GM12878 (cell line): ENCODE data around the gene NLE1. TPM values are rescaled to one million over a fixed set of nuclear protein-coding genes. Genes with fewer than 3 reads are reported as not detected.

ENCODE experiments used
- ATAC-seq: fragments of 200-7000 bp; cut with Tn5 transposase; 3 replicates; pipeline ENCODE4 v1.9.1; 2020; ENCODE audit warnings: mild to moderate bottlenecking, moderate library complexity
- BruUV-seq: library from RNA; stranded (reverse); fragments of 400-500 nt; replicated peaks from 2 replicates; lab custom pipeline; 2021; lab: Mats Ljungman, UMichigan
- CTCF ChIA-PET: fragments of 300-600 bp; sonication (Branson Sonifier 250); formaldehyde crosslinking; extraction: SDS; loops from one replicate; lab custom pipeline; 2021; ENCODE audit warnings: inconsistent platforms; lab: Yijun Ruan, JAX
- POLR2A ChIA-PET: fragments of 350-600 bp; formaldehyde crosslinking; extraction: SDS; loops from one replicate; lab custom pipeline; 2021; ENCODE audit warnings: inconsistent platforms; lab: Charles Lee
- RAD21 ChIA-PET: fragments of 300-600 bp; sonication (Branson Sonifier 250); formaldehyde crosslinking; loops from one replicate; lab custom pipeline; 2023; ENCODE audit warnings: antibody characterized with exemption; ENCODE audit not compliant: unreplicated experiment; lab: Charles Lee
- SMC1A ChIA-PET: fragments of 300-600 bp; sonication (Branson Sonifier 250); formaldehyde crosslinking; loops from one replicate; lab custom pipeline; 2023; ENCODE audit not compliant: unreplicated experiment, uncharacterized antibody; lab: Charles Lee
- DNase-seq: peaks from one replicate; pipeline ENCODE4 v3.0.0-alpha.2; 2011; ENCODE audit warnings: low read depth, low spot score
- FAIRE-seq: peaks from 3 replicates; lab custom pipeline; 2011; peaks lifted over from hg19 to GRCh38; lab: Jason Lieb, UNC
- H2AFZ ChIP-seq: 2 replicates; pipeline ENCODE4 v1.6.0; 2011; ENCODE audit warnings: low read depth, low read length, control low read depth; ENCODE audit not compliant: control insufficient read depth
- H3K27ac ChIP-seq: 2 replicates; pipeline ENCODE4 v1.5.1; 2011; ENCODE audit warnings: control low read depth; ENCODE audit not compliant: control insufficient read depth, insufficient read depth
- H3K27me3 ChIP-seq, 2 experiments: replicated peaks in 1 of 2; 2 replicates each; pipeline versions ENCODE4 v1.6.0 to v1.6.1; 2011; ENCODE audit warnings: low read length in 1 of 2; ENCODE audit not compliant: control insufficient read depth in 2 of 2, insufficient read depth in 2 of 2
- H3K36me3 ChIP-seq, 2 experiments: 2 replicates each; pipeline ENCODE4 v1.5.1; 2011; ENCODE audit warnings: low read length in 1 of 2; ENCODE audit not compliant: control insufficient read depth in 2 of 2, insufficient read depth in 2 of 2
- H3K4me1 ChIP-seq: 2 replicates; pipeline ENCODE4 v1.6.1; 2011; ENCODE audit warnings: mild to moderate bottlenecking, low read length, moderate library complexity, mixed read lengths; ENCODE audit not compliant: control insufficient read depth, insufficient read depth
- H3K4me2 ChIP-seq: 2 replicates; pipeline ENCODE4 v1.6.0; 2011; ENCODE audit warnings: control low read depth; ENCODE audit not compliant: control insufficient read depth, insufficient read depth
- H3K4me3 ChIP-seq: fragments of 200-600 bp; sonication (generic); 2 replicates; pipeline ENCODE4 v1.5.1; 2016
- H3K79me2 ChIP-seq: 2 replicates; pipeline ENCODE4 v1.6.0; 2011; ENCODE audit warnings: low read length; ENCODE audit not compliant: control insufficient read depth, insufficient read depth
- H3K9ac ChIP-seq: 2 replicates; pipeline ENCODE4 v1.8.0; 2011; ENCODE audit warnings: low read length, control low read depth, mixed read lengths; ENCODE audit not compliant: control insufficient read depth, insufficient read depth
- H3K9me3 ChIP-seq: replicated peaks from 3 replicates; pipeline ENCODE4 v1.5.1; 2011; ENCODE audit warnings: mild to moderate bottlenecking, low read length; ENCODE audit not compliant: control insufficient read depth, insufficient read depth
- H4K20me1 ChIP-seq: 2 replicates; pipeline ENCODE4 v1.6.0; 2011; ENCODE audit not compliant: control insufficient read depth, insufficient read depth
- SRF ChIP-seq, 2 experiments: IDR thresholded peaks; 2 replicates each; pipeline ENCODE4 v1.6.1; 2011; ENCODE audit warnings: low read depth in 2 of 2, low read length in 2 of 2, mild to moderate bottlenecking in 1 of 2, moderate library complexity in 1 of 2
- STAT1 ChIP-seq: fragments of 450-650 bp; conservative IDR thresholded peaks from 2 replicates; pipeline ENCODE4 v1.6.1; 2014; ENCODE audit warnings: antibody characterized with exemption, mild to moderate bottlenecking
- ZNF622 ChIP-seq: fragments of 450-650 bp; IDR thresholded peaks from 2 replicates; pipeline ENCODE4 v1.6.1; 2017; ENCODE audit warnings: mild to moderate bottlenecking, inconsistent platforms
- ZNF687 ChIP-seq: fragments of 450-650 bp; IDR thresholded peaks from 2 replicates; pipeline ENCODE4 v1.6.1; 2017; ENCODE audit warnings: mild to moderate bottlenecking, moderate library complexity
- WGBS: methylation state at CpG from one replicate; pipeline ENCODE4 v1.1.6; 2016; ENCODE audit warnings: low lambda C conversion rate; ENCODE audit not compliant: insufficient replicate concordance, insufficient coverage; ENCODE audit errors: missing lambda C conversion rate; 5-methylcytosine and 5-hydroxymethylcytosine counted together
- in situ Hi-C: fragments of 300-500 bp; cut with MboI; formaldehyde crosslinking; loops from 9 replicates; pipeline ENCODE4 v1.14.3; 2018; ENCODE audit warnings: mixed read lengths
- intact Hi-C: fragments of 100-400 bp; cut with micrococcal nuclease; formaldehyde crosslinking; loops from one replicate; pipeline ENCODE4 v1.14.2; 2022; ENCODE audit not compliant: unreplicated experiment
- polyA plus RNA-seq, 11 experiments: library from polyadenylated mRNA; depleted of rRNA in 4 of 11; unstranded in 6 of 11; stranded (reverse) in 5 of 11; fragments of >200 nt; fragmentation: Nextera tagmentation in 4 of 11; fragmentation: Illumina TruSeq in 1 of 11; extraction: Ambion mirVana in 4 of 11; extraction: Trizol in 1 of 11; gene quantifications; 1 replicate in 1 of 11; 2 replicates in 10 of 11; pipeline versions ENCODE4 v1.2.1 to v1.2.3, GENCODE V29; 2011 to 2016; ENCODE audit warnings: inconsistent platforms in 2 of 11, missing spikeins in 2 of 11, low read depth in 1 of 11
- total RNA-seq, 4 experiments: library from RNA; depleted of rRNA in 3 of 4; stranded (reverse); fragments of >200 nt in 3 of 4; fragmentation: Illumina TruSeq in 1 of 4; extraction: Trizol in 1 of 4; gene quantifications; 2 replicates each; pipeline versions ENCODE4 v1.2.1 to v1.2.3, GENCODE V29; 2013 to 2021
- TF ChIP-seq, protein P1 (sequence below): IDR thresholded peaks from 2 replicates; pipeline ENCODE4 v1.6.1; 2012; ENCODE audit warnings: low read depth, low read length, improper control_type of control experiment

Gene NLE1
- total and polyA plus RNA-seq, 10 of the 15 experiments (the other 5 are each of a cell fraction or from before 2014, with no cell fraction given): 2.4 to 33.5 (median 17.6) TPM

DNA sequence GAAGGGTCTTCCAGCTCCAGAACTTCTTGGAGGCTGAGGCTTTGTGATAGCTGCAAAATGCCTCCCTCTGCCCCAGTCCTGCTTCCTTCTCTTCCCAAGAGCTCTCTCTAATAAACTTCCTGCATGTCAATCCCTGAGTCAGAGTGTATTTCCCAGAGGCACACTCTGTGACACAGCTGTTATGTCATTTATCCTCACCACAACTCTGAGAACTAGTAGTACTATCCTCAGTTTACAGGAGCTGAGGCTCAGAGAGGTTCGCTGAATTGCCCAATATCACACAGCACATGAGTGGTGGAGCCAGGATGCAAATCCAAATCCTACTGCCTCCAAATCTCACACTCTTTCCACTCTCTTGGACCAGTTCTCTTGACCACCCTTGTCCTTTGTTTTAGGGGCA, 25.6 kb upstream of the NLE1 start:
- FAIRE-seq (no peak), ATAC-seq (no peak), DNase-seq (no peak)
- Histone ChIP-seq H3K27me3 (peaks cover 1 to 5% of the 10 kb centered on the region in 2 experiments; a peak in 3 of 4 replicates), H3K36me3 (no peaks in the 10 kb centered on the region), H4K20me1 (no peaks in the 10 kb centered on the region), H3K9me3 (no peaks in the 10 kb centered on the region), H3K27ac (no peak overlapping the region), H3K4me3 (no peak overlapping the region), H3K4me1 (no peaks in the 10 kb centered on the region), H3K4me2 (no peak overlapping the region), H2AFZ (no peak overlapping the region), H3K79me2 (no peaks in the 10 kb centered on the region), H3K9ac (no peak overlapping the region)
- TF ChIP-seq ZNF687: no peak
- no peak for TF ChIP-seq STAT1
- TF ChIP-seq ZNF622: no peak
- no peak for TF ChIP-seq SRF (IDR thresholded peaks at IDR 0.05; ENCODE audit: low read depth in 2 of 2, low read length in 2 of 2)
- TF ChIP-seq, protein P1, sequence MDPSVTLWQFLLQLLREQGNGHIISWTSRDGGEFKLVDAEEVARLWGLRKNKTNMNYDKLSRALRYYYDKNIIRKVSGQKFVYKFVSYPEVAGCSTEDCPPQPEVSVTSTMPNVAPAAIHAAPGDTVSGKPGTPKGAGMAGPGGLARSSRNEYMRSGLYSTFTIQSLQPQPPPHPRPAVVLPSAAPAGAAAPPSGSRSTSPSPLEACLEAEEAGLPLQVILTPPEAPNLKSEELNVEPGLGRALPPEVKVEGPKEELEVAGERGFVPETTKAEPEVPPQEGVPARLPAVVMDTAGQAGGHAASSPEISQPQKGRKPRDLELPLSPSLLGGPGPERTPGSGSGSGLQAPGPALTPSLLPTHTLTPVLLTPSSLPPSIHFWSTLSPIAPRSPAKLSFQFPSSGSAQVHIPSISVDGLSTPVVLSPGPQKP: no peak
- SMC1A ChIA-PET: no interaction called here
- WGBS: 6% methylated on average over 1 of the region's 1 CpG
- intact Hi-C loops: no loop called here
- BruUV-seq: no TSS peak
- CTCF ChIA-PET: no interaction called here
- RAD21 ChIA-PET: no interaction called here
- in situ Hi-C loops: loop anchor here (5.0 to 10.0 kb wide), 2 partner anchors 370 to 577 kb away; partner anchors contain the start of gene SLFN12L
- POLR2A ChIA-PET: no interaction called here
